SK-N-DZ (cell line): ENCODE data around the gene SUPT3H.
"Not testable (repeated sequence)": the region's sequence is repeated elsewhere in the genome, so short reads cannot be mapped to it uniquely, and the experiment has no call there.

Source experiments
- DNase-seq: peaks from one replicate; pipeline ENCODE4 v3.0.0-alpha.2; 2015; ENCODE audit warnings: low spot score

The SUPT3H gene

DNA sequence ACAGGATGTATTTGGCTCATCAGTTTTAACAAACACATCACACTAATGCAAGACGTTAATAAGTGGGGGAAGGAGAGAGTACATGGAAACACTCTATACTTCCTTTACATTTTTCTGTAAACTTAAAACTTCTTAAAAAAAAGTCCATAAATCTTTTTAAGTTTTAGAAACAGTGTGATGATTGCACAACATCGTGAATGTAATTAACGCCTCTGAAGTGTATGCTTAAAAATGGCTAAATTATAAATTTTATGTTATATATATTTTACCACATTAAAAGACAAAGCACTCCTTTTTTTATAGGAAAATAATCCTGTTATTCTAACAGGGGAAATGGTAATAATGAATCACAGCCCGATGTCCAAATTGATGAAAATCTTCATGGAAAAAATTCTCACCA is 193.7 kb downstream of the SUPT3H start:
- DNase-seq = no peak

GRCh38 chr6:45176373-45176772 is 201.4 kb downstream of the SUPT3H start:
- not testable (repeated sequence) for DNase-seq

- DNase-seq = no peak
Observed at GRCh38 chr6:45175272-45175671, 202.5 kb downstream of the SUPT3H start.

- DNase-seq = no peak
Observed at GRCh38 chr6:45174045-45174444, 203.7 kb downstream of the SUPT3H start.

- DNase-seq = no peak
Observed at GRCh38 chr6:45171380-45171779, 206.4 kb downstream of the SUPT3H start.

GRCh38 chr6:45170309-45170708 is 207.4 kb downstream of the SUPT3H start:
- no peak for DNase-seq

DNA sequence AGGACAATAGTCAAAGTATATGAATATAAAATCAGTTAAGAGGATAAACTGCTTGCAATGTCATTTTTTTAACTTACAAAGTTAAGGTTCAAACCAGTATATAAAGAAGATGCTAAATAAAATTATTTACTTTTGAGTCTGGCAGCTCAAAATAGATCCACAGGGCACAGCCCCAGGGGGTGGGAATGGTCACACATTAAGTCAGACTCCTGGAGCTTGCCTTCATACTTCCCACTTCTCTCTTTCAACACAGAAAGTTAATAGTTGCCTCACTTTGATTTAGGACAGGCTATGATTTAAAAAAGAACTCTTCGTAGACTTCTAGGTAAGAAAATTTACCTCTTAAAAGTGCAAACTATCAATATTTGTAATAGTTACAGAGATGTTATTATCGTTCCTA is 207.9 kb downstream of the SUPT3H start:
- DNase-seq = no peak

GRCh38 chr6:45163952-45164766 is 213.6 kb downstream of the SUPT3H start:
- DNase-seq = no peak

- no peak for DNase-seq
Observed at GRCh38 chr6:45160305-45160704, 217.4 kb downstream of the SUPT3H start.

GRCh38 chr6:45156075-45156474 is 221.7 kb downstream of the SUPT3H start:
- no peak for DNase-seq

DNA sequence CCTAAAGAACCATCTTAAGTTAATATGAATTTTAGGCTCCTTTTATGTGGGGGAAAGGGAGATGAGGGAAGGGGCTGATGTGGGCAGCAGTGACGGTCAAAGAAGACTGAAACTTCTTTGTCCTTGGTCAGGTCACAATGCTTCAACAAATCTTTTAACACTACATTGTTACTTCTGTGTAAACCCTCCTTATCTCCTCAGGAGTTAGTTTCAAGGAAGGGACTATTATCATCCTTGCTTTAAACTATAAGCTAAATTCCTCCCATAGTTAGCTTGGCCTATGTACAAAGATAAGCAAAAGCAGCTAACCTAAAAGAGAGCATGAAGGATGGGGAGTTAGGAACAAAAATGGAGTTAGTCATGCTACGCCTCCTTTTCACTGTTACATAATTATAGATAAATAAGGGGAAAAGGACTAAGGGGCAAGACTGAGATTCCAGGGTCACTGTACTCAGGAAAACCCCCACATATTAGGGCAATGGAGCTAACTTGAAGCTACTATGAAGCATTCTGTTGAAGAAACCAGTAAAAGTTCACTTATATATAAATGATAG is 222.3 kb downstream of the SUPT3H start:
- no peak for DNase-seq

- DNase-seq = no peak
Observed at GRCh38 chr6:45154679-45155078, 223.1 kb downstream of the SUPT3H start.

- no peak for DNase-seq
Observed at GRCh38 chr6:45148711-45149341, 228.9 kb downstream of the SUPT3H start.

DNA sequence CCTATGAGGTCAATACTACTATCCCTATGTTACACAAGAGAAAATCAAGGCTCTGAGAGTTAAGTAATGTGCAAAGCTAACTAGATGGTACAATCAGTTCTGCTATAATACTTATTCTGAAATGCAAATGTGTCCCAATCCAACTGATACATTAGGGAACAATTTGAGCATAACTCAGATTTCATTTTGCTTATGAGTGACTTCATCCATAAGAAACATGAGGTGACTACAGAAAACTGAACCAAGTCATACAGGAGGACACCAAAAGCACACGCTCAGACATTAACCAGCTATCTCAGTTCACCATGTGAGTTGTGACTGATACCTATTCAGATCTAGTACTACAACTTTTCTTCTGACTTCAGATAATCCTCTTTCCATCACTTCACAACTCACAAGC is 229.5 kb downstream of the SUPT3H start:
- no peak for DNase-seq

DNA sequence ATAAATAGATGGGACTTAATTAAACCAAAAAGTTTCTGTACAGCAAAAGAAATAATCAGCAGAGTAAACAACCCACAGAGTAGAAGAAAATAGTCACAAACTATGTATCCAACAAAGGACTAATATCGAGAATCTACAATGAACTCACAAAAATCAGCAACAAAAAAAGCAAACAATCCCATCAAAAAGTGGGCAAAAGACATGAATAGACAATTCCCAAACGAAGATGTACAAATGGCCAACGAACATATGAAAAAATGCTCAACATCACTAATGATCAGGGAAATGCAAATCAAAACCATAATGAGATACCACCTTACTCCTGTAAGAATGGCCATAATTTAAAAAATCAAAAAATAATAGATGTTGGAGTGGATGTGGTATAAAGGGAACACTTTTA is 232.1 kb downstream of the SUPT3H start:
- DNase-seq = not testable (repeated sequence)

DNA sequence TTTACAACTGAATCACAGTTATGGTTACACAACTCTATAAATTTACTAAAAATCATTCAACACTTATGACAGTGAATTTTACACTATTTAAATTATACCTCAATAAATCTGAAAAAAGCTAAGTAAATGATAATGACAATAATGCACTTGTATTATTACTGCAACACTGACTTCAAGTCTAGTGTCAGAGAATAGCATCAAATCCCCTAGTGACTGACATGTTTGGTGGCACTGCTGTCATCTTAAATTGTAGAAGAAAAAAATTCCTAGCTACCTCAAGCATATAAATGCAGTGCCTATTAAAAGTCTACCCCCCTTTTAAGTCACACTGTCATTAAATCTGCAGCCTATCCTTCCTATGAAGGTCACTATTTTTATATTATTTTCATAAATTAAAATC is 239.0 kb downstream of the SUPT3H start:
- DNase-seq = no peak

GRCh38 chr6:45136495-45136894 is 241.2 kb downstream of the SUPT3H start:
- no peak for DNase-seq

- no peak for DNase-seq
Observed at GRCh38 chr6:45132658-45133294, 245.0 kb downstream of the SUPT3H start.

GRCh38 chr6:45132059-45132458 is 245.7 kb downstream of the SUPT3H start:
- DNase-seq = no peak

- DNase-seq = no peak
Observed at GRCh38 chr6:45129051-45129450, 248.7 kb downstream of the SUPT3H start.

- no peak for DNase-seq
Observed at GRCh38 chr6:45127185-45127584, 250.5 kb downstream of the SUPT3H start.

GRCh38 chr6:45126033-45126432 is 251.7 kb downstream of the SUPT3H start:
- no peak for DNase-seq
